Fibroblast of mammary gland (primary cell): ENCODE measurements around the gene PRDM16.

Experiments used
- DNase-seq: peaks from one replicate; pipeline ENCODE4 v3.0.0-alpha.2; 2010; ENCODE audit warnings: low read depth
- H3K4me3 ChIP-seq: 2 replicates; pipeline ENCODE4 v1.5.1; 2011; ENCODE audit warnings: low read depth, mild to moderate bottlenecking, low read length, moderate library complexity; ENCODE audit not compliant: control insufficient read depth
- TF ChIP-seq, protein P1 (sequence below): conservative IDR thresholded peaks from 2 replicates; pipeline ENCODE4 v1.5.1; 2011; ENCODE audit warnings: low read depth, low read length, inconsistent platforms; ENCODE audit not compliant: control insufficient read depth, insufficient read depth

Gene PRDM16

DNA sequence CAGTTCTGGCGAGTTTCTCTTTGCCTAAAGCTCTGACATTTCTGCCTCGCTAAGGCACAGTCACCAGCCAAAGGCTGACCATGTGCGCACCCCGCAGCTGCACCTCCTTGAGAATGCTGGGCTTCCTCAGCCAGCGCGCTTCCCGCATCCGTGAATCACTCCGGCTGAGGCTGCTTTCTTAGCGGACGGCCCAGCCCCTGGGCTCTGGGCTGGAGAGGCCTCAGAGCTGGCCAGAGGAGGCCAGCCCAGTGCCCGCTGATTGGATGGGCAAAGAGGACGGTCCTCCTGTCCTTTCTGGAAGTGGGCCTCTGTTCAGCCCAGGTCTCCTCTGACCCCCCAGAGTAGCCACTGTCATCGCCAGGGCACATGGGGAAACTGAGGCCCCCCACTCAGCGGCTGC lies 56.1 kb downstream of the PRDM16 start:
- TF ChIP-seq, protein P1, sequence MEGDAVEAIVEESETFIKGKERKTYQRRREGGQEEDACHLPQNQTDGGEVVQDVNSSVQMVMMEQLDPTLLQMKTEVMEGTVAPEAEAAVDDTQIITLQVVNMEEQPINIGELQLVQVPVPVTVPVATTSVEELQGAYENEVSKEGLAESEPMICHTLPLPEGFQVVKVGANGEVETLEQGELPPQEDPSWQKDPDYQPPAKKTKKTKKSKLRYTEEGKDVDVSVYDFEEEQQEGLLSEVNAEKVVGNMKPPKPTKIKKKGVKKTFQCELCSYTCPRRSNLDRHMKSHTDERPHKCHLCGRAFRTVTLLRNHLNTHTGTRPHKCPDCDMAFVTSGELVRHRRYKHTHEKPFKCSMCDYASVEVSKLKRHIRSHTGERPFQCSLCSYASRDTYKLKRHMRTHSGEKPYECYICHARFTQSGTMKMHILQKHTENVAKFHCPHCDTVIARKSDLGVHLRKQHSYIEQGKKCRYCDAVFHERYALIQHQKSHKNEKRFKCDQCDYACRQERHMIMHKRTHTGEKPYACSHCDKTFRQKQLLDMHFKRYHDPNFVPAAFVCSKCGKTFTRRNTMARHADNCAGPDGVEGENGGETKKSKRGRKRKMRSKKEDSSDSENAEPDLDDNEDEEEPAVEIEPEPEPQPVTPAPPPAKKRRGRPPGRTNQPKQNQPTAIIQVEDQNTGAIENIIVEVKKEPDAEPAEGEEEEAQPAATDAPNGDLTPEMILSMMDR: no peak
- DNase-seq: no peak
- H3K4me3 ChIP-seq: no peak overlapping the region

DNA sequence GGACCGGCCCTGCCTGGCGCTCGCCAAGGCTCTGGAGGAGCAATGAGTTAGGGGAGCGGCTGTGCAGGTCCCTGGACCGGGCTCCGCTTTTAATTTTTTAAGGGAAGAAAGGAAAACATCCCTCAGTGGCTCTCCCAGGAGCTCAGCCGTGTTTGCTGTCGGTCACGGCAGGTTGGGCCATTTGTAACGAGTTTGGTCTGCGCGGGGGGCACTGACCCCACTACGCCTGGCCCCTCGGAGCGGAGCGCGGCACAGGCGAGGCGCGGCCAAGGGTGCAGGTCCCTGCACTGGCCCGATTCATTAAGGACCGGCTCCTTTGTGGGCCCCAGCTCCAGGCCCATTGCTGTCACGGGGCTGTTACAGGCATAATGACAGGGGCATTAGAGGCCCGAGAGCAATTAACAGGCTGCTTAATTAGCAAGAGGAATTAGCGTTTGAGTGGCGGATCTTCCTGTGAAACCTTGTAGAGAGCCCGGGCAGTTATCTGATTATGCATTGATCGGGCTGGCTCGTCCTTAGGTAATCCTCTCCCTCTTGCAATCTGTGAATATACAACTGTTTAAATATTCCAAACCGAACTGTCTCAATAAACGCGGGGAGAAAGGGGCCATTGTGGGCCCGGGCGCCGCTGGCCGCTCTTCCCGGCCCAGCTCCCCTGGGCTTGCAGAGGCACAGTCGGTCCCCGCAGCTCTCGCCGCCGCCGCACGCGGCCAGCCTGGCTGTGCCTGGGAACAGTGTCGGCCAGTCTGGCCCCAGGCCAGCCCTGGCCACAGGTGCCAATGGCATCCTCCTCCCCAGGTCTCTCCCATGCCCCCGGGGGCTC lies 56.8 kb downstream of the PRDM16 start:
- DNase-seq: no peak
- TF ChIP-seq, protein P1: no peak
- no peak overlapping the region for H3K4me3 ChIP-seq

DNA sequence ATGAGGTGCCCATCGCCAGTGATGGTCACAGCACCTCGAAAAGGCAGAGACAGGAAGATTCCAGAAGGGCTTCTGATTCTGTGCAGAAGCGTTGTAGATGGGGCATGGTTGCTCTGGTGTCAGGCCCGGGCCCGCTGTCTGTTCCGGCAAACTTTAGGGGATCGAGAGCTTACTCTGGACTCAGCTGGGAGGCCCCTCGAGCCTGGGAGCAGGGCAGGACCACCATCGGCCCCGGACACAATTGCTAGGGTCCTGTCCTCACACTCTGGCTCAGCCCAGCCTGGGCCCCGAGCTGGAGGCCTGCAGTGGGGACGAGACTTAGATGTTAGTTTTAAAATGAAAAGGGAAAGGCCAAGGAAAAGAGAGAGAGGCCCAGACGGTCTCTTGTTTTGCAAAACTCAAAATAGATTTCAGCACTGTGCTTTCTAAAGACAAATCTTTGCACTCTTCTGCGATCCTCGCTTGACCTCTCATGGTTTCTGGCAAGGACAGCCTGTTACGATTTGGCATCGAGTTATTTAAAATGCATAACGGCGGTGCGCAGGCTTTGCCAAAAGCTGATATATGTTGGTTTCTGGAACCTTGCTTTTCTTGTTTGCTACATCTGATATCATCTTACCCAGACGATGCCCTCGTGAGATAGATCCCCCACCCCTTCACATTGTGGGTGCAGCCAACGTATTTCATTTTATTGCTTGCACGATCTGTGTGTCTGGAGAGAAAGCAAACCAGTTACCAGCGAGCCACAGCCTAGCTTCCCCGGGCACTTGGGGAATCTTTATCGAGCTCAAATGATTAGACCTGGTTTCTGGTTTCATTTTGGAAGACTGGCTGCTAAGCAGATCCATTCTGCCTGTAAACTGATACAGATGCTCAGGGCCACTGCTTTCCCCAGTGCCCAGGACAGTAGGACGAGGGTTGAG lies 58.0 kb downstream of the PRDM16 start:
- H3K4me3 ChIP-seq: no peak overlapping the region
- TF ChIP-seq, protein P1: no peak
- DNase-seq: no peak

DNA sequence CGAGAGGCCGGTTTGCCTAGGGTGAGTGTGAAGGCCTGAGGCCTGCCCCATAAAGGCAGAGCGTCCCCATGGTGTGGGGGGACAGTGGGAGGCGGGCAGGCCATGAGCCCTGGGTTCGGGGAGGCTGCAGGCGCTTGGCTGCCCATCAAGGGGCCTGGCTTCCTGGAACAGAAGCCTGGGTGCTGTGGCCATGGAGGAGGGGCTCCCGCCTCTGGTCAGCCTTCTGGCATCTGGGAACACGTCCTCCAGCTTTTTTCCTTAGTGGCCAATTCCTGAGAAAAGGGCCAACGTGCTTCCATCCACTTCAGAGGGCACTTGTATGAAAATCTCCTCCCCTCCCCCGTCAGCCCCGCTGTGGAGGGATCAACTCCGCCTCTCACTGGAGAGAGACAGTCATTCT lies 58.7 kb downstream of the PRDM16 start:
- H3K4me3 ChIP-seq: no peak overlapping the region
- no peak for DNase-seq
- TF ChIP-seq, protein P1: no peak

DNA sequence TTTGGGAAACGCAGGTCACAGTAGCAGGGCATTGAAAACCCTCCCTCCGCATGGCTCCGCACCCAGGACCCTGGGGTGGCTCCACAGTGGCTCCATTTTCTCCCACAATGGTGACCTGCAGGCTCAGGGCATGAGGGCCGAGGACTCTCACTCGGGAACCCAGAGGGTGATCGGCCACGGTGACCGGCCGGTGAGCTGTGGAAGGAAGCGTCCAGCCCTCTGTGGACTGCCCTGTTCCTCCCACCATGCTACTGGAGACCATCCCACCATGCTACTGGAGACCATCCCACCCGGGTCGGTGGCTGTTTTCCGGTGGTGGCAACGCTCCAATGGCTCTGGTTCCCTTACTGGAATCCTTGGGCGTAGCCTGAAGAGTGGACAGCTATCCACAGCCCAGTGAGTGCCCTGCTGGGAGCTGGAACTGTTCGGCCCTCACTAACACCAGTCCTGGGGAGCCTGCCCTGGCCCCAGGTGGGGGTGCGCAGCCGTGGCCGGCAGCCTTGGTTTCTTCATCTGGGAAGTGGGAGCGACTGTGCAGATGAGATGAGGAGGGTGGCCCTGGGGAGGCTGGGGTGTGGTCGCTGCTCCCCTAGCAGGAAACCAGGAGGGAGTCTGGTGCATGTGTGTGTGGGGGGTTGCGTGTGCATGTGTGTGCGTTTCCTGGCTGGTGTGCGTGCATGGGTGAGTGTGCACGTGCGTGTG lies 59.6 kb downstream of the PRDM16 start:
- TF ChIP-seq, protein P1: no peak
- H3K4me3 ChIP-seq: no peak overlapping the region
- no peak for DNase-seq

DNA sequence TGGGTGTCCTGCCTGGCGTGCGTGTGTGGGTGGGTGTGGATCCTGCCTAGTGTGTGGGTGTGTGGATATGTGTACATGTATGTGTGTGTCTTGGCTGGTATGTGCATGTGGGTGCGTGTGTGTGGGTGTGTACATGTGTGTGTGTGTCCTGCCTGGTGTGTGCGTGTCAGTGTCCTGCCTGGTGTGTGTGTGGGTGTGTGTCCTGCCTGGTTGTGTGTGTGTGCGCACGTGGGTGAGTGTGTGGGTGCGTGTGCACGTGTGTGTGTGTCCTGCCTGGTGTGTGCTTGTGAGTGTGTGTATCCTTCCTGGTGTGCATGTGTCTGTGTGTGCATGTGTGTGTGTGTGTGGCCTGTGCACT lies 60.1 kb downstream of the PRDM16 start:
- no peak for DNase-seq
- no peak overlapping the region for H3K4me3 ChIP-seq
- TF ChIP-seq, protein P1: no peak
